Activated CD4-positive, alpha-beta T cell treated with anti-CD3 and anti-CD28 coated beads, Interleukin-10, Interleukin-2, amounts not matched to agents 100 ng/mL and 50 ng/mL, durations not matched to agents 16 hours and 8 hours (primary cell): ENCODE measurements around the gene SLC4A2.
A peak's percentile ranks its signal among the peaks of the same experiment; 100 is the strongest.

Experiments
- DNase-seq: peaks from one replicate; pipeline ENCODE4 v3.0.0-alpha.2; 2020

Gene SLC4A2

DNA sequence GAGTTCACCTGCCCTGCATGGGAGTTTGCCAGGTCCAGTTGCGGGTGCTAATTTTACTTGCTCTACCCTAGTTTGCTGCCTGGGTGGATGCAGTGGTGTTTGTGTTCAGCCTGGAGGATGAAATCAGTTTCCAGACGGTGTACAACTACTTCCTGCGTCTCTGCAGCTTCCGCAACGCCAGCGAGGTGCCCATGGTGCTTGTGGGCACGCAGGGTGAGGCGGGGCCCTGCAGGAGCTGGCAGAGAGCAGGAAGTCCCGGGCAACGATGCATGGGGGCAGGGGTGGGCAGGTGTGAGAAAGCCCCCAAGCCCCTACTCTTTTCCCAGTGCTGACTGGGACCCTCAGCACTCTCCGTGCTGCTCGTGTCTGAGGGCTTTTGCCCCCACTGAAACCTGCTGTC is 58.2 kb downstream of the SLC4A2 start:
- peak; percentile 30 for DNase-seq

DNA sequence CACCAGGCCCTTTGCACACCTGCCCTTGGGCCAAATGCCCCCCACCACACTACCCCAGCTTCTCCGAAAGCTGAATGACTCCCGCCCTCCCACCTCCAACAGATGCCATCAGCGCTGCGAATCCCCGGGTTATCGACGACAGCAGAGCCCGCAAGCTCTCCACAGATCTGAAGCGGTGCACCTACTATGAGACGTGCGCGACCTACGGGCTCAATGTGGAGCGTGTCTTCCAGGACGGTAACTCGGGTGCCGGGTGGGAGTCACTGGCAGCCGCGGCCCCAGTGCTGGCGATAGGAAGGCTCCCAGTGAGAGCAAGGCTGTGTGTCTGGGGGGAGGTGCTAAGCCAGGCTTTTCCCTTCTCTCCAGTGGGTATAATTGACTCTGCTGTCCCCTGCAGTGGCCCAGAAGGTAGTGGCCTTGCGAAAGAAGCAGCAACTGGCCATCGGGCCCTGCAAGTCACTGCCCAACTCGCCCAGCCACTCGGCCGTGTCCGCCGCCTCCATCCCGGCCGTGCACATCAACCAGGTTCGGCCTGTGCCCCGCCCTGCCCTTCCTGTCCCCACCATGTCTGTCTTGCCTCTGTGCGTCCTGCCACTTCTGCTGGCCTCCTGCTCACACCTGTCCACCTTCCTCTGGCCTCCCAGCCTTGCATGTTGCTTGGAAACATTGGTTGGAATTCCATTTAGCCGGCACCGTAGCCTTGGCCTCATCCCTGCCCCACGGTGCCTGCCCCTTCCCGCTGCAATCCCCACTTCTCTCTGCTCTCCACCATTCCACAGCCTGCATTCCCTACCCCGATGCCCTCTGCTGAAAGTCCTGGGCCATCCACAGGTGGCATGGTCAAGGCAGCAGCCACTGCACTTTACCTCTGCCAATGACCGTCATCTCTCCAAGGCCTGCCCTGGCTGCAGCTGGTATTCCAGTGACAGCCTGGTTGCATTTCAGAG is 59.0 kb downstream of the SLC4A2 start:
- no peak for DNase-seq

- no peak for DNase-seq
Observed at GRCh38 chr7:151119055-151119415, 59.6 kb downstream of the SLC4A2 start.

DNA sequence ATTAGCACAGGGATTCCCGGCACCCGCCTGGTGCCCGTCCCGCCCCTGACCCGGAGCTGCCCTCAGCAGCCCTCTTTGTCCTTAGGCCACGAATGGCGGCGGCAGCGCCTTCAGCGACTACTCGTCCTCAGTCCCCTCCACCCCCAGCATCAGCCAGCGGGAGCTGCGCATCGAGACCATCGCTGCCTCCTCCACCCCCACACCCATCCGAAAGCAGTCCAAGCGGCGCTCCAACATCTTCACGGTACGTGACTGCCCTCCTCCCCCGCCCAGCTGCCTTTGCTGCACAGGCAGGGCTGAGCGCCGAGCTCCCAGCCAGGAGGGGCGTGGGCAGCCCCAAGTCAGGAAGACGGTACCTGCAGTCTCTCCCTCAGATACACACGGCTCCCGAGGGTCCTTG is 60.5 kb downstream of the SLC4A2 start:
- DNase-seq, result no peak

GRCh38 chr7:151120896-151121295 is 61.5 kb downstream of the SLC4A2 start:
- DNase-seq, result no peak

- no peak for DNase-seq
Observed at GRCh38 chr7:151121380-151122170, 62.2 kb downstream of the SLC4A2 start.

GRCh38 chr7:151122276-151122675 is 62.9 kb downstream of the SLC4A2 start:
- DNase-seq, result no peak

DNA sequence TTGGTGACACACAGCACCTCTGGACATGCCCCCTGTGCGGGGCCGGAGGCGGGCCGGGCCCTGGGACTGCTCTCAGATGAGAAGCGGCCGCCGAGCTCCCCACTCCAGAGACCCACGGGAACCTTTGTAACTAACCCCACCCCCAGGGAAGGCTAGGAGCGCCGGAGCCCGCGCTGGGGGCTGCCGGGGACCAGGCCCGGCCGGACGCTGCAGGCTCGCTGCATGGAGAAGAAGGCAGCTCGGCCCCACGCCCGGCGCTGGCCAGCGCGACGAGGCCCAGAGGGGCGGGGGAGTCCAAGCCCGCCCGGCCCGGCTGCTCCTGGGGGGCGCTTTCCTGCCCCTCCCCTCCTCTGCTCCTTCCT is 63.4 kb downstream of the SLC4A2 start:
- DNase-seq, result no peak

GRCh38 chr7:151123158-151123821 is 63.9 kb downstream of the SLC4A2 start:
- DNase-seq, result no peak

DNA sequence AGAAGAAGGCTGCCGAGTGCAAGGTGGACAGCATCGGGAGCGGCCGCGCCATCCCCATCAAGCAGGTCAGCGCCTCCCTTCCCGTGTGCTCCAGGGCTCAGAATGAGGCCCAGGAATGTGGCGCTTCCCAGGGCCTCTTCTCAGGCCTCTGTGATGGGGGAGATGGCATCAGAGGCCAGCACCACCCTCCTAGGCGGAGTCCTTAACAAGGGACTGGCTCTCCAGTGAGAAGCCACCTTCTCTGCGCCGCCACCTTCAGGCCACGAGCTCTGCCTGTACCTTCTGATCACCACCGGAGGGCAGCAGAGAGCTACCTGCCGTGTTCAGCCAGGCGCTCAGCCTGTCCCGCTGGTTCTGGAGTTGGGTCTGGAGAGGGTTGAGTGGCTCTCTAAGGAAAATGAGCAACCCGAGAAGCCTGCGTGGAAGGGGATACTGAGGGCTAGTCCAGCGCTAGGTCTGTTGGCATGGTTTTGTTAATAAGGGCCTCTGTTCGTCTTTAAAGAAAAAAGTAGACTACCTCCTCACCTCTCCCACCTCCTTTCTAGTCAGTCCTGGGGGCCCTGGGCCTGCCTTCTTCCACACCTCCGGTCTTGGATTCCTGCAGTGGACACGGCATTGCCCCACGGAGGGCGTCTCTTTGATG is 64.6 kb downstream of the SLC4A2 start:
- peak; percentile 85 for DNase-seq

- no peak for DNase-seq
Observed at GRCh38 chr7:151124481-151124880, 65.1 kb downstream of the SLC4A2 start.

- DNase-seq, result no peak
Observed at GRCh38 chr7:151124899-151125399, 65.6 kb downstream of the SLC4A2 start.

GRCh38 chr7:151125470-151125845 is 66.1 kb downstream of the SLC4A2 start:
- DNase-seq, result no peak

GRCh38 chr7:151125846-151126481 is 66.6 kb downstream of the SLC4A2 start:
- DNase-seq, result no peak
